GM04503 (cell line): Measurements from ENCODE around the gene NDUFV2.
"Not testable (repeated sequence)": the region's sequence is repeated elsewhere in the genome, so short reads cannot be mapped to it uniquely, and the experiment has no call there.

Source experiments
- DNase-seq: peaks from one replicate; pipeline ENCODE4 v3.0.0-alpha.2; 2012; ENCODE audit warnings: low read depth

Gene NDUFV2

GRCh38 chr18:9102508-9103375 is at the start of gene NDUFV2:
TSS of gene NDUFV2 (plus strand) at chr18:9102699. CDS start at chr18:9102744, 45 bp downstream.
- DNase-seq: peak; percentile 70

- DNase-seq: no peak
These were observed 48.7 kb upstream of the NDUFV2 start for GRCh38 chr18:9053814-9054213.

GRCh38 chr18:9055185-9055584 is 47.3 kb upstream of the NDUFV2 start:
- DNase-seq: peak; percentile 77

- DNase-seq: no peak
These were observed 46.9 kb upstream of the NDUFV2 start for GRCh38 chr18:9055626-9056025.

GRCh38 chr18:9057646-9058045 is 44.9 kb upstream of the NDUFV2 start:
- DNase-seq: no peak

- DNase-seq: peak; percentile 33
These were observed 44.1 kb upstream of the NDUFV2 start for GRCh38 chr18:9058406-9058805.

GRCh38 chr18:9062418-9062751 is 40.1 kb upstream of the NDUFV2 start:
- no peak for DNase-seq

- no peak for DNase-seq
These were observed 36.6 kb upstream of the NDUFV2 start for GRCh38 chr18:9065864-9066263.

- DNase-seq: no peak
These were observed 36.1 kb upstream of the NDUFV2 start for GRCh38 chr18:9066358-9066757.

GRCh38 chr18:9066817-9067306 is 35.6 kb upstream of the NDUFV2 start:
- no peak for DNase-seq

- no peak for DNase-seq
These were observed 34.7 kb upstream of the NDUFV2 start for GRCh38 chr18:9067823-9068222.

- DNase-seq: no peak
These were observed 34.2 kb upstream of the NDUFV2 start for GRCh38 chr18:9068346-9068745.

GRCh38 chr18:9069601-9070000 is 32.9 kb upstream of the NDUFV2 start:
- DNase-seq: no peak

GRCh38 chr18:9070212-9070611 is 32.3 kb upstream of the NDUFV2 start:
- DNase-seq: no peak

GRCh38 chr18:9079818-9080528 is 22.5 kb upstream of the NDUFV2 start:
- DNase-seq: no peak

GRCh38 chr18:9081940-9082339 is 20.6 kb upstream of the NDUFV2 start:
- no peak for DNase-seq

GRCh38 chr18:9082711-9083510 is 19.6 kb upstream of the NDUFV2 start:
- DNase-seq: no peak

GRCh38 chr18:9086015-9086414 is 16.5 kb upstream of the NDUFV2 start:
- DNase-seq: no peak

GRCh38 chr18:9086624-9087023 is 15.9 kb upstream of the NDUFV2 start:
- no peak for DNase-seq

GRCh38 chr18:9087144-9087543 is 15.4 kb upstream of the NDUFV2 start:
- no peak for DNase-seq

- DNase-seq: no peak
These were observed 14.2 kb upstream of the NDUFV2 start for GRCh38 chr18:9088252-9088651.

- not testable (repeated sequence) for DNase-seq
These were observed 13.8 kb upstream of the NDUFV2 start for GRCh38 chr18:9088727-9089126.
